Aorta (tissue), 5 donors: ENCODE measurements around the gene PPARG. TPM values are rescaled to one million over a fixed set of nuclear protein-coding genes. Genes with fewer than 3 reads are reported as not detected.
"Not testable (repeated sequence)": the region's sequence is repeated elsewhere in the genome, so short reads cannot be mapped to it uniquely, and the experiment has no call there.

Experiments used
- ATAC-seq: fragments of 200-7000 bp; cut with Tn5 transposase; one replicate; pipeline ENCODE4 v1.9.1; 2022; ENCODE audit warnings: moderate library complexity; ENCODE audit not compliant: low FRiP score
- DNase-seq, 2 donors: peaks; one replicate each; pipeline ENCODE4 v3.0.0-alpha.2; 2020
- H3K27ac ChIP-seq, 2 donors: one replicate each; pipeline ENCODE4 v1.5.1; 2013; ENCODE audit warnings: low read length in 2 of 2, mild to moderate bottlenecking in 2 of 2, moderate library complexity in 2 of 2, control low read depth in 1 of 2, inconsistent platforms in 1 of 2, low read depth in 1 of 2
- H3K27me3 ChIP-seq, 2 donors: one replicate each; pipeline ENCODE4 v1.6.1; 2013; ENCODE audit warnings: control low read depth in 1 of 2, low read length in 1 of 2, mild to moderate bottlenecking in 1 of 2, moderate library complexity in 1 of 2; ENCODE audit not compliant: insufficient read depth in 2 of 2, control insufficient read depth in 1 of 2
- H3K36me3 ChIP-seq, 2 donors: one replicate each; pipeline ENCODE4 v1.6.1; 2013; ENCODE audit warnings: control low read depth in 1 of 2, low read length in 1 of 2, mild to moderate bottlenecking in 1 of 2; ENCODE audit not compliant: insufficient read depth in 2 of 2, control insufficient read depth in 1 of 2
- H3K4me1 ChIP-seq, 2 donors: one replicate each; pipeline ENCODE4 v1.6.1; 2013; ENCODE audit warnings: low read length in 2 of 2, control low read depth in 1 of 2, mild to moderate bottlenecking in 1 of 2, moderate library complexity in 1 of 2; ENCODE audit not compliant: insufficient read depth in 2 of 2, control insufficient read depth in 1 of 2
- H3K4me3 ChIP-seq, 2 donors: one replicate each; pipeline ENCODE4 v1.5.1; 2013; ENCODE audit warnings: low read length in 2 of 2, control low read depth in 1 of 2, mild to moderate bottlenecking in 1 of 2
- H3K9me3 ChIP-seq: one replicate; pipeline ENCODE4 v1.6.1; 2013; ENCODE audit warnings: mild to moderate bottlenecking, low read length; ENCODE audit not compliant: control insufficient read depth
- WGBS, 2 donors: extraction: QIAGEN DNeasy Blood & Tissue Kit; methylation state at CpG; one replicate each; pipeline ENCODE4 v1.1.7; 2013; 5-methylcytosine and 5-hydroxymethylcytosine counted together
- intact Hi-C, 2 donors: fragments of 100-400 bp; cut with DNase I; formaldehyde crosslinking; loops; one replicate each; pipeline versions ENCODE4 v1.14.2 to v1.15.0; 2022
- polyA plus RNA-seq, 2 donors: library from polyadenylated mRNA; stranded (reverse); fragments of 200-250 nt; gene quantifications; one replicate each; pipeline ENCODE4 v1.2.3, GENCODE V29; 2013
- total RNA-seq, 2 donors: library from RNA; stranded (reverse); fragmentation: NEBNext Ultra II Directional; extraction: Animal tissue kit (Norgen Biotek cat#: 25700); gene quantifications; one replicate each; pipeline ENCODE4 v1.2.1, GENCODE V29; 2021
- donor health status: healthy with polysubstance abuse.
- donor health status: Bipolar disorder and iron deficiency.
- donor health status: DM: no; HTN: no; CAD: no.
- donor health status: DM: no; HTN: no; CAD: no.
- donor health status: DM: yes; HTN: yes; CAD: no.

The PPARG gene
- total and polyA plus RNA-seq, 4 donors = 5.1 to 21.0 (median 17.5) TPM

DNA sequence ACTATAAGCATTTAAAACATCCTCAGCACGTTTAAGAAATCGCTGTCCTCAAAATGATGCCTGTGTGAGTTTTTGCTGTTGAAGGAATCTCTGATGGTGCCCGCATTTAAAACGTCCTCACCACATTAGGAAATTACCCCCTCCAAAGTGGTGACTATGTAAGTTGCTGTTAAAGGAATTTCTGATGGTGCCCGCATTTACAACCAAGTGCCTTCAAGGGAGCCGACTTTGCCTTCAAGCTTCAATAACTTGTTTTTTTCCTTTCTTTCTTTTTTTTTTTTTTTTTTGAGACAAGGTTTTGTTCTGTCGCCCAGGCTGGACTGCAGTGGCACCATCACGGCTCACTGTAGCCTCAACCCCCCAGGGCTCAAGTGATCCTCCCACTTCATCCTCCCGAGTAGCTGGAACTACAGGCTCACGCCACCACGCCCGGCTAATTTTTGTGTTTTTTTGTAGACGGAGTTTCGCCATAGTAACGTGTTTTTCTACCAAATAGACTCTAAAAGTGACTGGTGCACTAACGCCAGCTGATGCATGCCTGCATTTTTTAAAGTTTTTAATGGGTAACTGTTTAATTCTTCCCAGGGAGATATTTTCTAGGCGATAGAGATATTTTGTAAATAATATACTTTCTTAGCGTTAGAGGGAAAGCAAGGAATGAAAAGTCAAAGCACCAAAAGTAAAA is 176.4 kb downstream of the PPARG start:
- DNase-seq = peak in 1 of 2 donors; percentile 28
- no peak overlapping the region for H3K4me3 ChIP-seq

DNA sequence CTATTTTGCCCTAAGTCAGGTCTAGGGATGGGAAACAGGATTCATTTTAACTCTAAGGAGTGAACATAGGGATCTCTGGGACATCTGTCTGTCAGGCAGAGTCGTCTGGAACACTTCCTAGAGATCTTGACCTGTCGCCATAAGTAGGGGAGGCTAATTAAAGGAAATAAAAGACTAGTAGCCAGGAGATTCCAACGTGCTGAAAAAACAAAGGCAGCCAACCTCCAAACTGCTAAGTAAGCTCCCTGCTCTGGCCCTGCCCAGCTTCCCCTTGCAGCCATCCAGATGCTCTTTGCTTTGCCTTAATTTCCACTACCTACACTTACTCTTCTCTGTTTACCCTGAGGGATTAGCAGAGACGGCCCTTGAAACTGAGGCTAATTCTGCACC is 177.0 kb downstream of the PPARG start:
- WGBS, 2 donors = 38 to 49% methylated on average over 4 of the region's 4 CpGs
- H3K9me3 ChIP-seq = no peaks in the 10 kb centered on the region
- no peak overlapping the region for H3K27ac ChIP-seq
- H3K4me1 ChIP-seq = no peaks in the 10 kb centered on the region
- intact Hi-C loops = no loop called here
- no peaks in the 10 kb centered on the region for H3K27me3 ChIP-seq
- H3K36me3 ChIP-seq = no peaks in the 10 kb centered on the region
- no peak overlapping the region for H3K4me3 ChIP-seq
- no peak for ATAC-seq
- DNase-seq = no peak

More for the DNA sequence above, 176.4 kb downstream of the PPARG start:
- Histone ChIP-seq H3K9me3 (peaks cover 1% of the 10 kb centered on the region), H3K4me1 (no peaks in the 10 kb centered on the region), H3K27me3 (no peaks in the 10 kb centered on the region), H3K27ac (no peak overlapping the region), H3K36me3 (no peaks in the 10 kb centered on the region)
- no peak for ATAC-seq
- intact Hi-C loops = no loop called here
- WGBS, 2 donors = 83 to 85% methylated on average over 18 of the region's 18 CpGs

DNA sequence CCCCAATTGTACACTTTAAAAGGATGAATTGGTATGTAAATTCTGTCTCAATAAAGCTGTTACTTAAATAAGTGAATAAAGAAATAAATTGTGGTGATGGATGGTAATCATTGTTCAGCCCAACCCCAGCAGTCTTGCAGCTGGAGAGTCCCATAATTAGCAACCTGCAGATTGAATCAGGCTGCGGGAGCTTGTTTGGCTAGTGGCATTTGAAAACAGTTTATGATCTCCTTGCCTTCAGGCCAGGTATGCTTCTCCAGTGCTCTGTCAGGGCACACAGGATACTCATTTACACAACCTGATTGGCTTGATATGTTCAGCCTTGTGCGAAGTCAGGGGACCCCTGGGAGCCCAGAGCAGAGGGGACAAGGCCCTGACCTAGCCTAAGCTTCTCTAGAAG is 178.9 kb downstream of the PPARG start:
- Histone ChIP-seq H3K27ac (no peak overlapping the region), H3K9me3 (no peaks in the 10 kb centered on the region), H3K4me3 (no peak overlapping the region), H3K27me3 (no peaks in the 10 kb centered on the region), H3K4me1 (no peaks in the 10 kb centered on the region), H3K36me3 (no peaks in the 10 kb centered on the region)
- WGBS, 2 donors = 89 to 95% methylated on average over 2 of the region's 2 CpGs
- no peak for ATAC-seq
- no peak for DNase-seq
- intact Hi-C loops = no loop called here

DNA sequence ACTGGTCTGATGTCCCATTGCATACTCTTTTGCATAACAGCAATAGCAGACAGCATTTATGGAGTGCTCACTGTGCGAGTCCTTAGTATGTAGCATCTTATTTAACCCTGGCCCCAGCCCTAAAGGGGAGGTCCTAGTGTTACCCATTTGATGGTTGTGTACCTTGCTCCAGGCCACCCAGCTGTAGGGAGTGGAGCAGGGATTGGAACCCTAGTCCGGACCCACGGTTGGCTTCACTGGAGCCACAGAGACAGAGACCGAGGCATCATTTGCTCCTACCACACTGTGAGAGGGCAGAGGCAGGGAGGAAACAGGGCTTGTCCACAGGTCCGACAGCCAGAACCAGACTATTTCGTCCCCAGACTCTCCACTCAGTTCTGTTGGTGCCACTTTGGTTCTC is 179.4 kb downstream of the PPARG start:
- intact Hi-C loops = no loop called here
- ATAC-seq (no peak), DNase-seq (no peak)
- WGBS, 2 donors = 90 to 95% methylated on average over 6 of the region's 6 CpGs
- H3K36me3 ChIP-seq = no peaks in the 10 kb centered on the region
- H3K27ac ChIP-seq = no peak overlapping the region
- no peak overlapping the region for H3K4me3 ChIP-seq
- no peaks in the 10 kb centered on the region for H3K27me3 ChIP-seq
- H3K9me3 ChIP-seq = no peaks in the 10 kb centered on the region
- no peaks in the 10 kb centered on the region for H3K4me1 ChIP-seq

DNA sequence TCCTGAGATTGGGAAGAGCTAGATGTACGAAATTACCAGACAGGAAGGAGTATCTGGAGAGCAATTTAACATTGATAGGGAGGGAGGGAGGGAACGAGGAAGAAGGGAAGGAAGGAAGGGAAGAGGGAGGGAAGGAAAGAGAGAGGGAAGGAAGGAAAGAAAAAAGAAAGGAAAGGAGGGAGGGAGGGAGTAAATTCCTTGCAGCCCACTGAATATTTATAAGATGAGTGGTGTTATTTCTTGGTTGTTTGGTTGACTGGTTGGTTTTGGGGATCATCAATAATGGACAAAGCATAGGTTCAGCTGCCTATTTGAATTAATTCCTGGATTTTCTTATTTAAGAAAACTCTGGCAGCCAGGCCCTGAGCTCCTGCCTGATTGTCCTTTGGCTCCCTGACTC is 179.9 kb downstream of the PPARG start:
- DNase-seq (no peak), ATAC-seq (no peak)
- Histone ChIP-seq H3K36me3 (no peaks in the 10 kb centered on the region), H3K9me3 (no peaks in the 10 kb centered on the region), H3K27ac (no peak overlapping the region), H3K4me1 (no peaks in the 10 kb centered on the region), H3K4me3 (no peak overlapping the region), H3K27me3 (no peaks in the 10 kb centered on the region)
- intact Hi-C loops = no loop called here
- WGBS, 2 donors = 61 to 72% methylated on average over 2 of the region's 2 CpGs

DNA sequence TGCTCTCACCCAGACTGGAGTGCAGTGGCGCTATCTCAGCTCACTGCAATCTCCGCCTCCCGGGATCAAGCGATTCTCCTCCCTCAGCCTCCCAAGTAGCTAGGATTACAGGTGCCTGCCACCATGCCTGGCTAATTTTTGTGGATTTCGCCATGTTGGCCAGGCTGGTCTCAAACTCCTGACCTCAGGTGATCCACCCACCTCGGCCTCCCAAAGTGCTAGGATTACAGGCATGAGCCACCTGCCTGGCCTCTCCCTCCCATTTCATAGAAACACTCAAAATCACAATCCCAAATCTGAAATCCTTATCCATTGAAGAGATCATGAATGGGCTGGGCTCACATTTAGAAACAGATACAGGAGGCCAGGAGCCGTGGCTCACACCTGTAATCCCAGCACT is 180.4 kb downstream of the PPARG start:
- H3K27ac ChIP-seq, H3K36me3 ChIP-seq, H3K4me3 ChIP-seq, H3K4me1 ChIP-seq, intact Hi-C loops, H3K27me3 ChIP-seq, DNase-seq, ATAC-seq, H3K9me3 ChIP-seq: not testable (repeated sequence)
- 69 to 95% methylated on average over 7 of the region's 7 CpGs for WGBS, 2 donors

DNA sequence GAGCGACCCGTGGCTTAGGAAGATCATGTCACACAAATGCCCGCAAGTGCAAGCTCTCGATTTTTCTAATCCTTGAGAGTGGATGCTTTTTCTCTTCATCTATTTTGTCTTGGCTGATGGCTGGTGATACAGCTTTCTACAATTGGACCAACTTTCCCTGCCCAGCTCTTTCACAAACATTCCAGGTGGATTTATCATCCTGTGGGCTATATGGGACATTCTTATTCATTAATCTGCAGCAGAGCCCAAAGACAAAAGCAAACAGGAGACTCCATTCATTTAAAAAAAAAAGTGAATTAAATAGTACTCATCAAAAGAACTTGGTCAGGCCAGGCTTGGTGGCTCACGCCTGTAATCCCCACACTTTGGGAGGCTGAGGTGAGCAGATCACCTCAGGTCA is 181.2 kb downstream of the PPARG start:
- DNase-seq (no peak), ATAC-seq (no peak)
- Histone ChIP-seq H3K9me3 (no peaks in the 10 kb centered on the region), H3K27me3 (no peaks in the 10 kb centered on the region), H3K4me3 (no peak overlapping the region), H3K4me1 (no peaks in the 10 kb centered on the region), H3K27ac (no peak overlapping the region), H3K36me3 (no peaks in the 10 kb centered on the region)
- intact Hi-C loops = loop anchor here in 1 of 2 donors (10.0 kb wide), 1 partner anchor 185 kb away; the partner anchor contains the start of gene PPARG
- WGBS, 2 donors = 74 to 91% methylated on average over 5 of the region's 5 CpGs

DNA sequence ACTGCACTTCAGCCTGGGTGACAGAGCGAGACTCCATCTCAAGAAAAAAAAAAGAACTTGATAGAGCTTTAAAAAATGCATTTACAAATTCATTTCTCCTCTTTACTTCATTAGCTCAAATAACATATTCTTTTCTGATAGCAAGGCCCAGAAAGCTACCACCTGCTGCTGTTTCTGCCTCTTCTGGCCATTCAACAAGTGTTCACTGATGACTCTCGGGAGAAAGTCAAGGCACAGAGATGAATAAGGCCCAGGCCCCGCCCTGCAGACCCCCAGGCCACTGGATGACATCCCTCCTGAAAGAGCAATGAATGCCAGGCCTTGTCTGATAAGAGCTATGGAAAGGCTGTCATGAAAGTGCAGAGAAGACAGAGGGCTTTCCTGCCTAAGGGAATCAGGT is 181.8 kb downstream of the PPARG start:
- Histone ChIP-seq H3K36me3 (no peaks in the 10 kb centered on the region), H3K4me3 (no peak overlapping the region), H3K4me1 (no peaks in the 10 kb centered on the region), H3K27ac (no peak overlapping the region), H3K27me3 (no peaks in the 10 kb centered on the region), H3K9me3 (no peaks in the 10 kb centered on the region)
- ATAC-seq (no peak), DNase-seq (no peak)
- intact Hi-C loops = loop anchor here in 1 of 2 donors (10.0 kb wide), 1 partner anchor 186 kb away; the partner anchor contains the start of gene PPARG
- 93 to 96% methylated on average over 3 of the region's 3 CpGs for WGBS, 2 donors

DNA sequence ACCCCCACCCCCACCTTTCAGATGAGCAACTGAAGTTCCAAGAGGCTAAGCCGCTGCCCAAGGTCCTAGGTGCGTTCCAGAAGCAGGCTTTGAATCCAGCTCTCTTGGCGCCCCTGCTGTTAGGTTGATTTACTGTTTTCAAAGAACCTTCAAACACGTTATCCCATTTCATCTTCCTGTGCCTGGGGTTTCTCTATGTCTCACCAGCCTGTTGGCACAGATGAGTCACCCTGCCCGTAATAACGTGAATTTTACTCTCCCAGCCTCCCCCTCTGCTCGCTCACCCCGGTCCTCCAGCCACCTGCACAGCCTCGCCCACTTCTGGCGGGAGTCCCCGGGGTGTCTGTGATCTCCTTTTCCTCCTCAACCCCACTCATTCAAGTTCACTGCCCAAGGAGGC is 182.4 kb downstream of the PPARG start:
- DNase-seq = no peak
- ATAC-seq = no peak
- WGBS, 2 donors = 74 to 76% methylated on average over 11 of the region's 11 CpGs
- Histone ChIP-seq H3K36me3 (no peaks in the 10 kb centered on the region), H3K4me1 (no peaks in the 10 kb centered on the region), H3K9me3 (no peaks in the 10 kb centered on the region), H3K27me3 (no peaks in the 10 kb centered on the region), H3K27ac (no peak overlapping the region), H3K4me3 (no peak overlapping the region)
- intact Hi-C loops = loop anchor here in 1 of 2 donors (10.0 kb wide), 1 partner anchor 186 kb away; the partner anchor contains the start of gene PPARG
